HuH-7 (cell line): ENCODE data around the gene GALNT7.

Experiments
- DNase-seq: peaks from one replicate; pipeline ENCODE4 v3.0.0; 2011; ENCODE audit warnings: low spot score

Gene GALNT7

GRCh38 chr4:173237152-173237551 lies 68.5 kb downstream of the GALNT7 start:
- DNase-seq, result no peak

DNA sequence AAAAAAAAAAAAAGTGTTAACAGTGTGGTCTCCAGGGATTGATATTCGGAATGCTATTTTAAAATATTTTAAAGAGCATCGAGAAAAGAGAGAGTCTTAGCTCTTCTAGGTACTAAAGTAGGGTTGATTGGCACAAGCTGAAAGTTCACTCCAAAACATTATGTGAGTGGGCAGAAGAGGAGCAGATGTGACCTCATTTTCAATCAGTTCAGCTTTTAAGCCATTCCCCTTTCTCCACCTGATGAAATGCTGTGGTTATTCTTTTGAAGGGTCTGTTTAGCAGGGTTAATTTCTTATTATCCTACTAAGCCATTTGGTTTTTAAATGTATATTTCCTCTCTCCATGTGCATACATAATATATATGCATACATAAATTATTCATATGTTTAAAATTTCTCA lies 69.2 kb downstream of the GALNT7 start:
- DNase-seq, result no peak

DNA sequence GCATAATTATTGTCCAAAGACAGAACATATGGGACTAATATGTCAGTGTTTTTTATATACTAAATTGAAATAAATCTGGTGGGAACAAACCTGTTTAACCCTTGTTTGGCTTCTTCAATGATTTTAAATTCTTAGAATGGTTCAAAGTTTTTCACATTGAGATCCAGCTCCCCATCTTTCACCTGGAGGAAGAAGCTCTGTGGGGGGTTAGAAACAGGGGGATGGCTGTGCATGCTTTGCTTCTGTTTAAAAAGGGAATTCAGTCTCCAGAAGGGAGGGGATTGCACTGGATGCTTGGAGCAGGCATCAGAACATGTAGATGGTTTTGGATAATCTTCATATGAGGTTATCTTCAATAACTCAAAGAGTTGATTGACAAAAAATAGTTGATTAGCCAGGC lies 72.1 kb downstream of the GALNT7 start:
- DNase-seq, result no peak

GRCh38 chr4:173242466-173243250 lies 74.0 kb downstream of the GALNT7 start:
- no peak for DNase-seq

DNA sequence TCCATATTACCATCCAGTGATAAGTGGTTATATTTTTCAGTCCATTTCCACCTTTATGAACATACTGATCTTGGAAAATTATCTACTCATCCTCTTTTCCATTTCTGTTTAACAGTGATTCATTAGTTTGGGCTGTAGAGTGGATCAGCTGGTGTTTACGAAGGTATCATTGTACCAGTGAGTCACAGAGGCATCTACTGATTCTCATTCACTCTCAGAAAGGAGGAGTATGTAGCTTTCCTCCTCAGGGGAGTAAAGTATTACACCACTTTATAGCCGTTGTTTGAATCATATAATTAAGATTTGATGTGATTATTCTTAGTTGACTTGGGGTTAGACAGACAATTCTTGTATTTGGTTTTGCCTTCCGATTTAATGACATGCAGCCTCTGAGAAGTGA lies 74.7 kb downstream of the GALNT7 start:
- no peak for DNase-seq

DNA sequence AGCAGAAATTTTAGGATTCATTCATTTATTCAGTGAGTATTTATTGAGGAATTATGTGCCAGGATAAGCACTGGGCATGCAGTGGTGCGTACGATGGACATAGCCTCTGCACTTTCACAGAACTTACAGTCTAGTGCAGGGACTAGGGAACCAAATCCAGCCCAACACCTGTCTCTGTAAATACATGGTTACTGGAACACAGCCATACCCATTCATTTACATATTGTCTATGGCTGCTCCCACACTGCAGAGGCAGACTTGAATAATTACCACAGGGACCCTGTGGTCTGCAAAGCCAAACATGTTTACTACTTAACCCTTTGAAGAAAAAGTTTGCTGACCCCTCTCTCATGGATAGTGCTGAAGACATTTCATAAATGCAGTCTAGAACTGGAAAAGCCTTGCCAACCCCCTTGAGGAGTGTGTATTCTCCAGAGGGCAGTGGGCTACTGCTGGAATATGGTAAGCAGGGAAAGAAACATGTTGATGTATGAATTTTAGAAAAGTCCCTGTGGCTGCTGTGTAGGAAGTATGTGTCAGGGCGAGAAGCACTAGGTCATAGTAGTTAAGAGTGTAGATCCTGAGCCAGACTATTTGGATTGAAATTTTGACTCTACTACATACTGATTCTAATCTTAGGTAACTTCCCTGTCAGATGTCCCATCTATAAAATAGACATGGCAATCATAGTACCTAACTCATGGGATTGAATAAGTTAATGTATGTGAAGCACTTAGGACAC lies 75.5 kb downstream of the GALNT7 start:
- no peak for DNase-seq

- no peak for DNase-seq
These were observed 77.3 kb downstream of the GALNT7 start for GRCh38 chr4:173245952-173246351.

DNA sequence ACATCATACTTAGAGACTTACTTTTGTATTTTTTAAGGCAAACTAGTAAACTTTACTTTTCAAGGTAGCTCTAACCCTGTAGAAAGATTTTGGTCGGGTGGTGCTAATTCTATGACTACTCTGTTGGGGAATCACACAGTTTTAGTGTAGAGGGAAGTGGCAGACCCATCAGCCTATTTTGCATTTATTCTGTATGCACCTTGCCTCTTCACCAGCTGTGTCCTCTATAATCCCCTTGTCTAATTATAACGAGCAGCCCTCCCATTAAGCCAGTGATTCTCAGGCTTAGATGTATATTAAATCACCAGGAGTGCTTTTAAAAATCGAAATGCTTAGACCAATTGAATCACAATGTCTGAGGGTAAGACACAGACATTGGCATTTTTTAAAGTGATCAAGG lies 78.1 kb downstream of the GALNT7 start:
- DNase-seq, result no peak

DNA sequence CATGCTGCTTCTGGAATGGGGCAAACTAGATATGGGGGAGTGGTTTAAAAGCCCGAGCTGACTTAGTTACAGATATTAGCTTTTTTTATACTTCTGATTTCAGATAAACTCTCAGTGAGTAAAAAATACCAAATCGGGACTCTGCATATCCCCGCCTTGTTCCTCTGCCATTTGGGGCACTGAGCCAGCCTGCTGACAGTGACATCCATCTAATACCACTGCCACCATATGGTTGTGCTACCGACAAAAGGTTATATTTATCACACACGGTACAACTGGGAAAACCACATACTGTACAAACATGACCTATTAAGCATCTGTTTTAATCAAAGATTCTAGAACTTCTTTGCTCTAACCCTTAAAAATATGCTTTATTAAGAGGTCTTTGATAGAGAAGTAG lies 78.7 kb downstream of the GALNT7 start:
- no peak for DNase-seq

- DNase-seq, result no peak
These were observed 80.1 kb downstream of the GALNT7 start for GRCh38 chr4:173248690-173249089.

DNA sequence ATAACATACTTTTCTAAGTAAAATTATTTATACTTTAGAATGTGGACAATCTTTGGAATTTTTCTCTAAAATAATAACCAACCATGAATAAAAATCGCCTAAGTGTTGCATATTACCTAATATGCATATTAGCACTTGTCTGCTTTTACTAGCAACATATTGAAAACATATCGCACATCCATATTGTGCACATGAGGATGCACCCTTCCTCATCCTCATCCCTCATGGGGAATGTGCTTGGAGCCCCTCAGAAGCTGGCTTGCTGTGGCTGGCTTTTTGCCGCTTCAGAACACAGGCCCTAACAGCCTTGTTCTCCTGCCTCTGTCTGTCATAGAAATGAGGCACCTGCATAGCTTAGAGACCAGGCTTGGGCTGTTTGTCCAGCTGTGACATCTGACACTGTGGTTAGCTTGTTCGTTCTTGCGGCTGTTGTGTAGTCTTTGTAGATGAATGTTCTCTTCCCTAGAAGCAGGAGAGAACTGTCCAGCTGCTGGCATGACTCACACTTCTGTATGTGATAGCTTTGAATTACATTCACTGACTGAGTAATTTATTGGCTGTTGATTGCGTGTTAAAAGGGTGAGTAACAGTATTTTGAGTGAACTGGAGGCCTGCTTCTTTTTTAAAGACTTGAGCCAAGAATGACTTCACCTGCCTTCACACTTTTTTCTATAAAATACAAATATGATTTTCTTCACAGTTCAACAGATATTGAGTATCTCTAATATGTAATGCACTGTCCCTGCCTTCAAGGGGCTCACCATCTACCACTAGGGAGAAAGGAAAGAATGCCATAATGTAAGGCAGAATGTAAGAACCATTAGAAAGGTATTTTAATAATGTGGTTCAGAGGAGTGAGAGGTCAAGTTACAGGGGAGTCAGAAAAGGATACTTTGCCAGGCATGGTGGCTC lies 83.7 kb downstream of the GALNT7 start:
- peak; percentile 29 for DNase-seq

DNA sequence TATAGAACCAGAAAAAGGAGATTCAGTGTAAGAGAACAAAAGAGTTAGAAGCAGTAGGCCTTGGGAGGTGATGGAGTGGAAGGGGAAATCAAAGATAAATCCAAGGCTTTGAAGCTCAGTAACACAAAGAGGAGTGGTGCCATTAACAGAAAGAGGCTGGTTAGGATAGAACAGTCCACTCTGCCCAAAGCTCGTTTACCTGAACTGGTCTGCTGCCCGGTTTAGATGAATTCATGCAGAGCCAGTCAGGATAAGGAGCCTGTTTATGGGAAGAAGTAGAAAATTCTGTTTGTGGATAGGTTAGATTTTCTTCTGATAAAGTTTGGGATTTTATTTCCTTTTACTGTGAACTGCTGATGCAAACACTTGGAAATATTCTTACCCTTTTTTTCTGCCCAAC lies 85.0 kb downstream of the GALNT7 start:
- DNase-seq, result no peak

DNA sequence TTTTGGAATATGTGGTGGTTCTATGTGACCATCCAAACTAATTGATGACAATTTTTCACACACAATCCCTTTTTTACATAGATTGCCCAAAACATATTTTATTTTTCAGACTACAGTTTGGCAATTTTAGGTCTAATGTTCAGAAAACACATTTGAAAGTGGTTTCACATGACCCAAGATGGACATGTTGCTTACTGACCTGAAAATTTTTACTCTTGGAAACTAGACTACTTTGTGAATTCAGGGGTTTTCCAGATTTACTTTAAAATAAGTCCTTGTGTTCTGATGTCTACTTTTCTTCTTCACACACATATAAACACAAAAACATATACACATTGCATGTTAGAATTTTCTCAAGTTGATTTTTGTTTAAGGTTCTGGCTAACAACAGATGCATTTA lies 86.0 kb downstream of the GALNT7 start:
- DNase-seq, result no peak

DNA sequence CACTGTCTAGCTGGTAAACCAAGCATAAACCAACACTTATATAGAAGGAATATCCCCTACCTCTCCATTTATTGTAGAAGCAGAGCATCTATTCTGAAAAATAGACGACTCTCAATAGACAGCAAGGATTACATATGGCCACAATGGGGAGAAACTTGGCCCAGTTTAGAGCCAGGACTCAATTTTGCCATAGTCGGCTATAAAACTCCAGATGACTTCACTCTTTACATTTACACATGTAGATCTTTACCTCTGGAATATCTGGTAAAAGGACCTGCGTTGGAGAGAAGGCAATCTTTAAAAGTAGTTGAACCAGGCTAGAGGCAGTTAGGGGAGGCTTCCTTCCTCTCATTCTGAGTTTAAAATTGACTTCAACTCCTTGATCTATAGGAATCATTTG lies 88.2 kb downstream of the GALNT7 start:
- DNase-seq, result no peak

DNA sequence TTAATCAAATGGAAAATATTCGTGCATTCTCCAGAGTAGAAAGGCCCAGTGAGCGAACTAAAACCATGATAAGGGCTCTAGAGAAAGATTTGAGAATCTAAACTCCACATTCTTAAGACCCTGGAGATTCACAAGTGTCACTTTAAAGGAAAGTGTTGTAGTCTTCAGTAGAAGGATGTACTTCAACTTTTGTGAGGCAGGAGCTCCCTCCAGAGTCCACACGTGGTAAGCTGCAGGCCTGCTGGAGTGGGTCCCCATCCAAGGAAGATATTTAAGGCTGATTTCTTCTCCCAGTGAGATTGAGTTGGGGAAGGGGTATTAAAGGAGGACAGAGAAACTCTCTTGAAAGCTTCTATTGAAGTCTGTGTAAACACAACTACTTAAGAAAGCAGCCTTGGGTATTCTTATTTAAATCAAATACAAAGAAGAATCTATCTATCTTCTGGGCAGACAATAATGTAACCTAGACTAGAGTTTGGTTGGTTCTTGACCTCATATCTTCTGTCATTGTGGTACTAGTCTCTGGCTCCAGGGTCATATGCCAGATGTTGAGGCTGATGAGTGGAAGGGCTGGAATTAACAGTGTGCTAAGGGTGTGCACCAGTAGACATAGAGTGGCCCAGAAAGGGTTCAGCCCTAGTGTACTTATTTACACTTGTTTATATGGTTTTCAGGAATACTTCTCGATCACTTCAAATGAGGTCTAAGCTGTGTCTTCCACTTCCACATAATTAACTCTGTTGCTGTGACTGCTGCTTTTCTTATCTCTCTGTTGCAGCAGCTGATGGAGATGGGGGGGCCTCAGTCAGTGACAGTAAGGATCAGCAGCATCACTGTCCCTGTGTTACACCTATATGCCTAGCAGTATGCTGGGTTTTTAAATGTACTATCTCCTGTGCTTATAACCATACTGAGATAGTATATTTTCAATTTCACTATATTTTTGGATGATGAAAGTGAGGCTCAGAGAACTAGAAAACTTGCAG lies 89.4 kb downstream of the GALNT7 start:
- peak; percentile 28 for DNase-seq

DNA sequence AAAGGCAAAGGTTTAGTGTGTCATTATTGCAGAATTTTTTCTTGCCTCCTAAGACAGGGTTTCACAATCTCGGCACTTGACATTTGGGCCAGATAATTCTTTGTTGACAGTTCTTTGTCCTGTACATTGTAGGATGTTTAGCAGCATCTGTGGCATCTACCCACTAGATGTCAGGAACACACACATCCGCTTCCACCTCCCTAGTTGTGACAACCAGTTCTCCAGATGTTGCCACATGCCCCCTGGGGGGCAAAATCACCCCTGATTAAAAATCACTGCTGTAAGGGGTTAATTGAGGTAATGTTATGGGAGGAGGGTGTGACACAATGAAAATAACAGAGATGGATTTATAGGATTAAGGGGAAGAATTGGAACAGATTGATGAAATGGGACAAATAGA lies 90.3 kb downstream of the GALNT7 start:
- DNase-seq, result no peak

DNA sequence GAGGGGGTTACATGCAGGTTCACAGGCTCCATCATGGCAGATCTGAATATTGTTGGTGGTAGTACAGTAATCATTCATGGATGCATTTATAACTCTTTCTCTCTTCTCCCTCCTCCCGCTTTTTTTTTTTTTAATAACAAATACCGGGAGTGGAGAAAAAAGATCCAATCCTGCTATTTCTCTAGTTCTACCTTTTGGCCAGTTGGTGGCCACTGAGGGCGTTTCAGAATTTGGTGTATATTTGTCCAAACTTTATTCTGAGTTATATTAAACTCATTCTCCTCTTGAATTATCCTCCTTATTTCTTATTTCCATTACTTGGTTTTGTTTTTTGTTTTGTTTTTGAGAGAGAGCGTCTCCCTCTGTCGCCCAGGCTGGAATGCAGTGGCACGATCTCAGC lies 90.7 kb downstream of the GALNT7 start:
- DNase-seq, result no peak

- no peak for DNase-seq
These were observed 92.4 kb downstream of the GALNT7 start for GRCh38 chr4:173261052-173261451.

- DNase-seq, result no peak
These were observed 93.8 kb downstream of the GALNT7 start for GRCh38 chr4:173262375-173262774.

DNA sequence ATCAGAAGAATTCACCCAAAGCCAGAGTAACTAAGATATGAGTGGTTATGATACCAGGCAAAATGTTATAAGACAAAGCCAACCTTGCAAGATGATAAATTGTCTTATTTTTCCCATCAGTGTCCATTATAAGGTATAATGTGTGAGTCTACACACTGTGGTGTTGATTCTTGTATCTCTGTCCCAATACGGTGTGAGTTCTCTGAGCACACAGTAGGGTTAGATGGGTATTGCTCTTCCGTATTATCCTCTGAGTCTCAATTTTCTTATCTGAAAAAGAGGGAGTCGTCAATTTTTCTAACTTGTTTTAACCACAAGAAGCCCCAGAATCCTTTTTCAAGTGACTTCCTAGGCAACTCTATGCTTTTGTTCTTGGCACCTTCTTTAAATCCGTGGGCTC lies 95.6 kb downstream of the GALNT7 start:
- DNase-seq, result no peak

DNA sequence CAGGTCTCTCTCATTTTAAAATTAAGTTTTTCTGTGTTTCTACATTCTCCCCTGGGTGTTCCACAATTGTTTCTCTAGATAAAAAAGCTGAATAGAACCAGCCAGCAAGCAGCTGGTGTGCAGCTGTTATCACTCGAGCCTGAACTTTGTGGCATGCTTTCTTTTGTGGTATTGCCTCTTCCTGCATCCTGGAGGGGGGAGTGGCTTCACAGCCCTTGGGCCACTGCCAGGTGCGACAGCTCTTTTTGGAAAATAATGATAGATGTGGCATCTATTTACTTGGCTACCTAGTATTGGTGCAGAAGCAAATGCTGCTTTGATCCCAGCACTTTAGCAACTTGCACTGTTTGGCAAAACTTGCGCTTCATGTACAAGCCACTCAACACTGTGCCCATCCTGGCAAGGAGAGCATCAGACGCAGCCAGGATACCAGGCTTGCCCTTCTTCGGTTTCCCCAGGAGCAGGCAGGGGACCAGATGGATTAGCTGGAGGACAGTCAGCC lies 96.1 kb downstream of the GALNT7 start:
- no peak for DNase-seq
